ENCODE measurements around the gene PIK3CB.

DNA sequence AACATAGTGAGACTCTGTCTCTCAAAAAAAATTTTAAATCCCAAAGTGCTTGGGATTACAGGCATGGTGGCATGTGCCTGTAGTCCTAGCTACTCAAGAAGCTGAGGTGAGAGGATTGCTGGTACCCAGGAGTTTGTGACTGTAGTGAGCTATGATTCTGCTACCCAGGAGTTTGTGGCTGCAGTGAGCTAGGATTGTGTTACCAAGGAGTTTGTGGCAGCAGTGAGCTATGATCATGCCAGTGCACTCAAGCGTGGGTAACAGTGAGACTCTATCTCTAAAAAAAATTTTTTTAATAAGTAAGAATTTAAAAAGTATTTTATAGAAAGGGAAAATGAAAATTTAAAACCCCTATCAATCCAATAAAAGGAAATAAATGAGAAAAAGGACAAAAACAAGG lies 156.6 kb downstream of the PIK3CB start:
- no peak for TF ChIP-seq POLR2A (IDR thresholded peaks at IDR 0.05; ENCODE audit: low read depth, low read length)
- TF ChIP-seq DPF2 (IDR thresholded peaks at IDR 0.05), result no peak
- TF ChIP-seq, protein P1, sequence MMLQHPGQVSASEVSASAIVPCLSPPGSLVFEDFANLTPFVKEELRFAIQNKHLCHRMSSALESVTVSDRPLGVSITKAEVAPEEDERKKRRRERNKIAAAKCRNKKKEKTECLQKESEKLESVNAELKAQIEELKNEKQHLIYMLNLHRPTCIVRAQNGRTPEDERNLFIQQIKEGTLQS (IDR thresholded peaks at IDR 0.05; ENCODE audit: borderline replicate concordance, extremely low read depth, low read depth, low read length), result no peak
- no peak for TF ChIP-seq SP1 (IDR thresholded peaks at IDR 0.05; ENCODE audit: low read depth, low read length)
- TF ChIP-seq, protein P2, sequence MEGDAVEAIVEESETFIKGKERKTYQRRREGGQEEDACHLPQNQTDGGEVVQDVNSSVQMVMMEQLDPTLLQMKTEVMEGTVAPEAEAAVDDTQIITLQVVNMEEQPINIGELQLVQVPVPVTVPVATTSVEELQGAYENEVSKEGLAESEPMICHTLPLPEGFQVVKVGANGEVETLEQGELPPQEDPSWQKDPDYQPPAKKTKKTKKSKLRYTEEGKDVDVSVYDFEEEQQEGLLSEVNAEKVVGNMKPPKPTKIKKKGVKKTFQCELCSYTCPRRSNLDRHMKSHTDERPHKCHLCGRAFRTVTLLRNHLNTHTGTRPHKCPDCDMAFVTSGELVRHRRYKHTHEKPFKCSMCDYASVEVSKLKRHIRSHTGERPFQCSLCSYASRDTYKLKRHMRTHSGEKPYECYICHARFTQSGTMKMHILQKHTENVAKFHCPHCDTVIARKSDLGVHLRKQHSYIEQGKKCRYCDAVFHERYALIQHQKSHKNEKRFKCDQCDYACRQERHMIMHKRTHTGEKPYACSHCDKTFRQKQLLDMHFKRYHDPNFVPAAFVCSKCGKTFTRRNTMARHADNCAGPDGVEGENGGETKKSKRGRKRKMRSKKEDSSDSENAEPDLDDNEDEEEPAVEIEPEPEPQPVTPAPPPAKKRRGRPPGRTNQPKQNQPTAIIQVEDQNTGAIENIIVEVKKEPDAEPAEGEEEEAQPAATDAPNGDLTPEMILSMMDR (IDR thresholded peaks at IDR 0.05 in 2 of 3, conservative IDR thresholded peaks at IDR 0.05 in 1 of 3; ENCODE audit: control insufficient read depth in 2 of 3, extremely low read depth in 1 of 3, insufficient read depth in 1 of 3, low read depth in 3 of 3, low read length in 3 of 3), result no peak
- no peak for TF ChIP-seq ZNF24 (IDR thresholded peaks at IDR 0.05)
